GM19467 (cell line): ENCODE results near the gene PCDH1.
"Not testable (repeated sequence)": the region's sequence is repeated elsewhere in the genome, so short reads cannot be mapped to it uniquely, and the experiment has no call there.

Experiments
- ATAC-seq: cut with Tn5 transposase; IDR thresholded peaks from one replicate; pipeline ENCODE4 v1.9.1; 2021; ENCODE audit warnings: mild to moderate bottlenecking, moderate library complexity; ENCODE audit not compliant: unreplicated experiment

PCDH1 gene

GRCh38 chr5:141839015-141839513 is 39.1 kb downstream of the PCDH1 start:
- no peak for ATAC-seq

- ATAC-seq: no peak
Observed at GRCh38 chr5:141838326-141839014, 39.7 kb downstream of the PCDH1 start.

- ATAC-seq: no peak
Observed at GRCh38 chr5:141835928-141836670, 42.1 kb downstream of the PCDH1 start.

GRCh38 chr5:141834331-141834730 is 43.9 kb downstream of the PCDH1 start:
- ATAC-seq: no peak

GRCh38 chr5:141832131-141832530 is 46.1 kb downstream of the PCDH1 start:
- ATAC-seq: no peak

GRCh38 chr5:141828162-141828561 is 50.0 kb downstream of the PCDH1 start:
- ATAC-seq: no peak

- ATAC-seq: no peak
Observed at GRCh38 chr5:141826674-141827073, 51.5 kb downstream of the PCDH1 start.

- no peak for ATAC-seq
Observed at GRCh38 chr5:141825791-141826560, 52.2 kb downstream of the PCDH1 start.

GRCh38 chr5:141825241-141825671 is 53.0 kb downstream of the PCDH1 start:
- ATAC-seq: no peak

GRCh38 chr5:141824717-141825116 is 53.5 kb downstream of the PCDH1 start:
- no peak for ATAC-seq

GRCh38 chr5:141823056-141823455 is 55.2 kb downstream of the PCDH1 start:
- ATAC-seq: no peak

- ATAC-seq: no peak
Observed at GRCh38 chr5:141822144-141822543, 56.1 kb downstream of the PCDH1 start.

- no peak for ATAC-seq
Observed at GRCh38 chr5:141821430-141821925, 56.7 kb downstream of the PCDH1 start.

GRCh38 chr5:141820686-141821085 is 57.5 kb downstream of the PCDH1 start:
- ATAC-seq: not testable (repeated sequence)

- ATAC-seq: no peak
Observed at GRCh38 chr5:141817631-141818030, 60.6 kb downstream of the PCDH1 start.

GRCh38 chr5:141816598-141817399 is 61.4 kb downstream of the PCDH1 start:
- no peak for ATAC-seq

- ATAC-seq: no peak
Observed at GRCh38 chr5:141815796-141816180, 62.4 kb downstream of the PCDH1 start.

- no peak for ATAC-seq
Observed at GRCh38 chr5:141815051-141815795, 63.0 kb downstream of the PCDH1 start.

GRCh38 chr5:141814064-141814964 is 63.9 kb downstream of the PCDH1 start:
- ATAC-seq: no peak
